ENCODE results near the gene MTF2. TPM values are rescaled to one million over a fixed set of nuclear protein-coding genes. Genes with fewer than 3 reads are reported as not detected.
"Not testable (repeated sequence)": the region's sequence is repeated elsewhere in the genome, so short reads cannot be mapped to it uniquely, and the experiment has no call there.

Gene MTF2
- total RNA-seq, 1 donor from 2014 or later = 16.7 TPM

DNA sequence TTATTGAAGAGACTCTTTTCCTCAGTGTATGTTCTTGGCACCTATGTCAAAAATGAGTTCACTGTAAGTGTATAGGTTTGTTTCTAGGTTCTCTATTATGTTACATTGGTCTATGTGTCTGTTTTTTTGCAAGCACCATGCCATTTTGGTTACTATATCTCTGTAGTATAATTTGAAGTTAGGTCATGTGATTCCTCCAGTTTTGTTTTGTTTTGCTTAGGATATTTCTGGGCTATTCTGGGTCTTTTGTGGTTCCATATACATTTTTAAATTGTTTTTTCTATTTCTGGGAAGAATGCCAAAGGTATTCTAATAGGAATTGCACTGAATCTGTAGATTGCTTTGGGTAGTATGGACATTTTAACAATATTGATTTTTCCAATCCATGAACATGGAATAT is 87.9 kb downstream of the MTF2 start:
- H3K4me1 ChIP-seq = peaks cover 12% of the 10 kb centered on the region
- TF ChIP-seq POLR2AphosphoS5 (IDR thresholded peaks at IDR 0.05; ENCODE audit: insufficient read depth in 1 of 2, low read depth in 1 of 2) (no peak), POLR2A (IDR thresholded peaks at IDR 0.05) (no peak)
- TF ChIP-seq, protein P1, sequence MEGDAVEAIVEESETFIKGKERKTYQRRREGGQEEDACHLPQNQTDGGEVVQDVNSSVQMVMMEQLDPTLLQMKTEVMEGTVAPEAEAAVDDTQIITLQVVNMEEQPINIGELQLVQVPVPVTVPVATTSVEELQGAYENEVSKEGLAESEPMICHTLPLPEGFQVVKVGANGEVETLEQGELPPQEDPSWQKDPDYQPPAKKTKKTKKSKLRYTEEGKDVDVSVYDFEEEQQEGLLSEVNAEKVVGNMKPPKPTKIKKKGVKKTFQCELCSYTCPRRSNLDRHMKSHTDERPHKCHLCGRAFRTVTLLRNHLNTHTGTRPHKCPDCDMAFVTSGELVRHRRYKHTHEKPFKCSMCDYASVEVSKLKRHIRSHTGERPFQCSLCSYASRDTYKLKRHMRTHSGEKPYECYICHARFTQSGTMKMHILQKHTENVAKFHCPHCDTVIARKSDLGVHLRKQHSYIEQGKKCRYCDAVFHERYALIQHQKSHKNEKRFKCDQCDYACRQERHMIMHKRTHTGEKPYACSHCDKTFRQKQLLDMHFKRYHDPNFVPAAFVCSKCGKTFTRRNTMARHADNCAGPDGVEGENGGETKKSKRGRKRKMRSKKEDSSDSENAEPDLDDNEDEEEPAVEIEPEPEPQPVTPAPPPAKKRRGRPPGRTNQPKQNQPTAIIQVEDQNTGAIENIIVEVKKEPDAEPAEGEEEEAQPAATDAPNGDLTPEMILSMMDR (IDR thresholded peaks at IDR 0.05) = no peak
- no peak for DNase-seq (ENCODE audit: extremely low spot score in 2 of 2)
- H3K27me3 ChIP-seq = no peaks in the 10 kb centered on the region
- H3K4me3 ChIP-seq = no peak overlapping the region
- no peaks in the 10 kb centered on the region for H3K9me3 ChIP-seq
- no peak overlapping the region for H3K27ac ChIP-seq
- no peaks in the 10 kb centered on the region for H3K36me3 ChIP-seq
- intact Hi-C loops (cut with DNase I) = no loop called here

DNA sequence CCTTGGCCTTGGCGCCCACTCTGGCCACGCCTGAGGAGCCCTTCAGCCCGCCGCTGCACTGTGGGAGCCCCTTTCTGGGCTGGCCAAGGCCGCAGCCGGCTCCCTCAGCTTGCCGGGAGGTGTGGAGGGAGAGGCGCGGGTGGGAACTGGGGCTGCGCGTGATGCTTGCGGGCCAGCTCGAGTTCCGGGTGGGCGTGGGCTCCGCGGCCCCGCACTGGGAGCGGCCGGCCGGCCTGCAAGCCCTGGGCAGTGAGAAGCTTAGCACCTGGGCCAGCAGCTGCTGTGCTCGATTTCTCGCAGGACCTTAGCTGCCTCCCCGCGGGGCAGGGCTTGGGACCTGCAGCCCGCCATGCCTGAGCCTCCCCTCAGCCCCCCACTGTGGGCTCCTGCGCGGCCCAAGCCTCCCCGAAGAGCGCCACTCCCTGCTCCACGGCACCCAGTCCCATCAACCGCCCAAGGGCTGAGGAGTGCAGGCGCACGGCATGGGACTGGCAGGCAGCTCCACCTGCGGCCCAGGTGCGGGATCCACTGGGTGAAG is 91.1 kb downstream of the MTF2 start:
- H3K27ac ChIP-seq; H3K36me3 ChIP-seq; H3K27me3 ChIP-seq; H3K9me3 ChIP-seq; H3K4me3 ChIP-seq; intact Hi-C loops (cut with DNase I); DNase-seq (ENCODE audit: extremely low spot score in 2 of 2): not testable (repeated sequence)
- H3K4me1 ChIP-seq = peaks cover 20% of the 10 kb centered on the region

DNA sequence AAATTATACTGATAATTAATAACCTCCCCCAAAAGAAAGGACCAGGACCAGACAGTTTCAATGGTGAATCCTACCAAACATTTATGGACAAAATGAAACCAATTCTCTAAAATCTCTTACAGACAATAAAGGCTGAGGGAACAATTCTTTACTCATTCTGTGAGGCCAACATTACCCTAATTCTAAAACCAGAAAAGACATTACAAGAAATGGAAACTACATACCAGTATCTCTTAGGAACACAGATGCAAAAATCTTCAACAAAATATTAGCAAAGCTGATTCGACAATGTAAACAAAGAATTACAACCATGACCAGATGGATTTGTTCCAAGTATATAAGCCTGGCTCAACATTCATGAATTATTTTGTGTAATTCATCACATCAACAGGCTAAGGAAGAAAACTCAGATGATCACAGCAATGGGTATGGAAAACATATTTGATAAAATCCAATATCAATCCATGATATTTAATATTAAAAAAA is 92.5 kb downstream of the MTF2 start:
- H3K36me3 ChIP-seq = no peaks in the 10 kb centered on the region
- DNase-seq (ENCODE audit: extremely low spot score in 2 of 2) = no peak
- no peak overlapping the region for H3K27ac ChIP-seq
- no peaks in the 10 kb centered on the region for H3K9me3 ChIP-seq
- intact Hi-C loops (cut with DNase I) = no loop called here
- TF ChIP-seq POLR2AphosphoS5 (IDR thresholded peaks at IDR 0.05; ENCODE audit: insufficient read depth in 1 of 2, low read depth in 1 of 2) (no peak), POLR2A (IDR thresholded peaks at IDR 0.05) (no peak)
- TF ChIP-seq, protein P1 (IDR thresholded peaks at IDR 0.05) = no peak
- no peaks in the 10 kb centered on the region for H3K27me3 ChIP-seq
- no peak overlapping the region for H3K4me3 ChIP-seq
- peaks cover 23% of the 10 kb centered on the region for H3K4me1 ChIP-seq

DNA sequence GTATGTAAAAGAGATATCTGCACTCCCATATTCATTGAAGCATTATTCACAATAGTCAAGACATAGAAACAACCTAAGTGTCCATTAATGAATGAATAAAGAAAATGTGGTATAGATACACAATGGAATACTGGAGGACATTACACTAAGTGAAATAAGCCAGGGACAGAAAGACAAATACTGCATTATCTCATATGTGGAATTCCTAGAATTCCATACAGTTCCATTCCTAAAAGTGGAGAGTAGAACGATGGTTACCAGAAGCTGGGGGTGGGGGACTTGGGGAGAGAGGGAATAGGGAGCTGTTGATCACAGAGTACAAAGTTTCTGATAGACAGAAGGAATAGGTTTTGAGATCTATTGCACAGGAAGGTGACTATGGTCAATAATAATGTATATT is 93.7 kb downstream of the MTF2 start:
- intact Hi-C loops (cut with DNase I) = no loop called here
- DNase-seq (ENCODE audit: extremely low spot score in 2 of 2) = no peak
- H3K4me1 ChIP-seq = peaks cover 35% of the 10 kb centered on the region

DNA sequence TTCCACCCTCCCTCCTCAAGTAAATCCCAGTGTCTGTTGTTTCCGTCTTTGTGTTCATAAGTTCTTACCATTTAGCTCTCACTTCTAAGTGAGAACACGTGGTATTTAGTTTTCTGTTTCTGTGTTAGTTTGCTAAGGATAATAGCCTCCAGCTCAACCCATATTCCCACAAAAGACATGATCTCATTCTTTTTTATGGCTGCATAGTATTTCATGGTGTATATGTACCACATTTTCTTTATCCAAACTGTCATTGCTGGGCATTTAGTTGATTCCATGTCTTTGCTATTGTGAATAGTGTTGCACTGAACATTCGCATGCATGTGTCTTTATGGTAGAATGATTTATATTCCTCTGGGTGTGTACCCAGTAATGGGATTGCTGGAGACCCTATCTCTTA is 95.6 kb downstream of the MTF2 start:
- H3K9me3 ChIP-seq; H3K27me3 ChIP-seq; H3K4me3 ChIP-seq; intact Hi-C loops (cut with DNase I); H3K36me3 ChIP-seq; DNase-seq (ENCODE audit: extremely low spot score in 2 of 2); H3K27ac ChIP-seq: not testable (repeated sequence)
- H3K4me1 ChIP-seq = peaks cover 47% of the 10 kb centered on the region

More for the DNA sequence above, 93.7 kb downstream of the MTF2 start:
- Histone ChIP-seq H3K27me3 (no peaks in the 10 kb centered on the region), H3K27ac (no peak overlapping the region), H3K9me3 (no peaks in the 10 kb centered on the region), H3K4me3 (no peak overlapping the region), H3K36me3 (no peaks in the 10 kb centered on the region)
- TF ChIP-seq POLR2A (IDR thresholded peaks at IDR 0.05) = no peak
- TF ChIP-seq POLR2AphosphoS5 (IDR thresholded peaks at IDR 0.05; ENCODE audit: insufficient read depth in 1 of 2, low read depth in 1 of 2) = no peak
- TF ChIP-seq, protein P1 (IDR thresholded peaks at IDR 0.05) = no peak

DNA sequence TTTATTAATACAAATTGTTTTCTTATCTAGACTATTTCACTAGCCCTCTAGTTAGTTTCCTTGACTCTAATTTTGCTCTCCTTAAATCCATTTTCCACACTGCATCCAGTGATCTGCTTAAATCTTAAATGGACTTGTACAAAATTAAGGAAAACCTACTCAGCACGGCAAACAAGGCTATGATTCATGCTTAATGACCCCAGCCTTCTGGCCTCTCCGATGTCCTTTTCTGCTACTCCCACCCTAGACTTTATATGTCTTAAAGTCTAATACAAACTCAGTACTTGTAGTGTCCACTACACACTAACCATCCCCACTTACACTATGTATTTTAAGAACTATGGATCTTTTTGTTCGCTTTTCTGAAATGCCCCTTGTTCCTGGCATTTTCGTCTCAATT is 98.9 kb downstream of the MTF2 start:
- TF ChIP-seq, protein P1 (IDR thresholded peaks at IDR 0.05) = no peak
- TF ChIP-seq POLR2AphosphoS5 (IDR thresholded peaks at IDR 0.05; ENCODE audit: insufficient read depth in 1 of 2, low read depth in 1 of 2) = no peak
- TF ChIP-seq POLR2A (IDR thresholded peaks at IDR 0.05) = no peak
- Histone ChIP-seq H3K27me3 (no peaks in the 10 kb centered on the region), H3K4me3 (peak overlapping the region; percentile 97 to 99), H3K36me3 (no peaks in the 10 kb centered on the region), H3K9me3 (no peaks in the 10 kb centered on the region), H3K27ac (no peak overlapping the region), H3K4me1 (peaks cover 43% of the 10 kb centered on the region)
- DNase-seq (ENCODE audit: extremely low spot score in 2 of 2) = no peak
- intact Hi-C loops (cut with DNase I) = no loop called here
